Adipocyte (in vitro differentiated cells): Measurements from ENCODE around the gene AVPR2.

Source experiments
- DNase-seq: peaks from one replicate; pipeline ENCODE4 v3.0.0-alpha.2; 2015; ENCODE audit warnings: low read depth
- H3K27me3 ChIP-seq: replicated peaks from 2 replicates; pipeline ENCODE4 v1.7.0; 2013; ENCODE audit warnings: mild to moderate bottlenecking, low read length, moderate library complexity; ENCODE audit not compliant: control insufficient read depth, insufficient read depth
- H3K36me3 ChIP-seq: 2 replicates; pipeline ENCODE4 v1.7.0; 2013; ENCODE audit warnings: low read length, mild to moderate bottlenecking, moderate library complexity; ENCODE audit not compliant: control insufficient read depth, insufficient read depth, severe bottlenecking
- H3K4me1 ChIP-seq: 2 replicates; pipeline ENCODE4 v1.7.0; 2013; ENCODE audit warnings: mild to moderate bottlenecking, low read length, moderate library complexity; ENCODE audit not compliant: control insufficient read depth, insufficient read depth
- H3K4me3 ChIP-seq: 2 replicates; pipeline ENCODE4 v1.7.0; 2013; ENCODE audit warnings: mild to moderate bottlenecking, low read length, moderate library complexity
- H3K9ac ChIP-seq: 2 replicates; pipeline ENCODE4 v1.7.0; 2013; ENCODE audit warnings: mild to moderate bottlenecking, low read length, moderate library complexity
- H3K9me3 ChIP-seq: 2 replicates; pipeline ENCODE4 v1.7.0; 2013; ENCODE audit warnings: mild to moderate bottlenecking, low read length, moderate library complexity; ENCODE audit not compliant: control insufficient read depth

Gene AVPR2

DNA sequence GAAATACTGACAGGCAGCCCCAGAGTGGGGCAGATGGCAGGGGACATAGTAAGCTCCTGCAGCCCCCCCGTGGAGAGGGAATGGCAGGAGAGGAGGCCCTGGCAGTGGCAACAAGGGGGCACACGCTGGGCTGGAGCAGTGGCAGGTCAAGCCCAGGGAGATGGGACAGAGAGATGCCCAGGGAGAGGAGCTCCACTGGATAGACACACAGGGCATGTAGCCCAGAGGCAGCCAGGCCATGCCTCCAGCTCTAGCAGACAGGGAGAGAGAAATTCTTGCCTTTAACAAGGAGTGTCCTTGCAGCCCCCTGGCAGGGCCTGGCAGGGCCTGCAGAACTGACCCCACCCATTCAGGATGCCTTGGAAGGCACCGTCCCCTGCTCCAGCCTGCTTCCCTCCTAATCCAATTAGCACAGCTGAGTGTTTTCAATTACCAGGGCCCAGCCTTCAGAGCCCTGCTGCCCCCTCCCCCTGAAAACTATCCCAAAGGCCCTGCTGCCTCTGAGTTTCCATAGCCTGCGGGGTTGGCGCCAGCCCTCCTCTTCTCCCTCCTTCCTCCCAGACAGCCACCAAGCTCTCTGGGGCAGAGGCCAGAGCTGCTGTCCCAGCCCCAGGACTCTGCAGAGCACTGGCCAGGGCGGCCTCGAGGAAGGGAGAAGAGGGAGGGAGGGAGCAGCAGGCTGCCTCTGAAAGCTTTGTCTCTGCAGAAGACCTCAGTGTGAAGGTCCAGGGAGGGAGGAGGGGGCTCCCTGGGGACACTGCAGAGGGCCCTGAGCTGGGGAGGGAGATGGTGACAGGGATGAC, 31.0 kb upstream of the AVPR2 start:
- Histone ChIP-seq H3K27me3 (peaks cover 48% of the 10 kb centered on the region), H3K9ac (no peak overlapping the region), H3K9me3 (no peaks in the 10 kb centered on the region), H3K36me3 (no peaks in the 10 kb centered on the region), H3K4me1 (no peaks in the 10 kb centered on the region), H3K4me3 (no peak overlapping the region)
- DNase-seq: no peak

DNA sequence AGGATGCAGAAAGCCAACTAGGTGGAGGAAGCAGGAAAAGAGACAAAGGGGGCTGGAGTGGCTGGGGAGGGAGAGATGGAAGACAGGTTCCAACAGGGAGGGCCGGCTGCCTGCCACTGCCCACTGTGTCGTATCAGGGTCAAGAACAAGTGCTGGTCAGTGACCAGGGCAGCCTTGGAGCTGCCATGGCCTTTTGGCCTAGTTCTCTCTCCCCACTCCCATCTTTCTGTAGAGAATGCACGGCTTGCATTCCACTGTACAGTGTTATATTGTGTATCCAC, 30.4 kb upstream of the AVPR2 start:
- DNase-seq: no peak
- no peak overlapping the region for H3K4me3 ChIP-seq

DNA sequence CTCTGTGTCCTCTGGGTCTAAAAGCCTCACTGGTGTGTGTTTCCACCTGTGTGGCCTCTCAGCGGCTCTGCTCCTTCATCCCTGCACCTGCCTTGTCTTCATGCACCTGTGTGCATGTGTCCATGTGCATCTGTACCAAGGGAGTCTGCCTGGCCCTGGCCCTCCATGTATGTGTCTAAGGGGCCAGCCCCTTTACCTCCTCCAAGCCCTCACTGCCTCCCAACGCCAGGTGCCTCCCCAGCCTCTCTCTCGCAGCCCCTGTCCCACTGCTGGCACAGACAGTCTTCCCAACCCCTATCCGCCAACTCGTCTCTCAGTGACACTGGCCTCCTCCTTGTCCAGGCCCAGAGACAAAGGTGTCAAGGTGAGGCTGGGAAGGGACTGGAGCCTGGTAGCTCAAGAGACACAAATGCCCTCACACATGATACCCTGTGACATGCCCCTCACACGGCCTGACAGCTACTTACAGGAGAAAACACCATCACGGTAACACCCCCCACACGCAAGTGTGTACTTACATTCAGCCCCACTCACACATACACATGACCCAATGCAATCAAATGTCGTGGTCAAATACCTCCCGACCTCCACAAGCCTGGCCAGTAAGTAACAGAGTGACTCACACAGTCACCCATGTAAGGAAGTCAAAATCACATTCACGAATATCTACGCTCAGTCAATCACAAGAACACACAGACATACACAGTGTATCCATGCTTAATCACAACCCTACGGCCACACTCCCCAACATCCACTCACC, 29.9 kb upstream of the AVPR2 start:
- Histone ChIP-seq H3K36me3 (no peaks in the 10 kb centered on the region), H3K27me3 (peaks cover 56% of the 10 kb centered on the region), H3K4me1 (no peaks in the 10 kb centered on the region), H3K9me3 (no peaks in the 10 kb centered on the region), H3K4me3 (no peak overlapping the region), H3K9ac (no peak overlapping the region)
- DNase-seq: no peak

More for the DNA sequence above, 30.4 kb upstream of the AVPR2 start:
- Histone ChIP-seq H3K36me3 (no peaks in the 10 kb centered on the region), H3K4me1 (no peaks in the 10 kb centered on the region), H3K27me3 (peaks cover 53% of the 10 kb centered on the region), H3K9me3 (no peaks in the 10 kb centered on the region), H3K9ac (no peak overlapping the region)

DNA sequence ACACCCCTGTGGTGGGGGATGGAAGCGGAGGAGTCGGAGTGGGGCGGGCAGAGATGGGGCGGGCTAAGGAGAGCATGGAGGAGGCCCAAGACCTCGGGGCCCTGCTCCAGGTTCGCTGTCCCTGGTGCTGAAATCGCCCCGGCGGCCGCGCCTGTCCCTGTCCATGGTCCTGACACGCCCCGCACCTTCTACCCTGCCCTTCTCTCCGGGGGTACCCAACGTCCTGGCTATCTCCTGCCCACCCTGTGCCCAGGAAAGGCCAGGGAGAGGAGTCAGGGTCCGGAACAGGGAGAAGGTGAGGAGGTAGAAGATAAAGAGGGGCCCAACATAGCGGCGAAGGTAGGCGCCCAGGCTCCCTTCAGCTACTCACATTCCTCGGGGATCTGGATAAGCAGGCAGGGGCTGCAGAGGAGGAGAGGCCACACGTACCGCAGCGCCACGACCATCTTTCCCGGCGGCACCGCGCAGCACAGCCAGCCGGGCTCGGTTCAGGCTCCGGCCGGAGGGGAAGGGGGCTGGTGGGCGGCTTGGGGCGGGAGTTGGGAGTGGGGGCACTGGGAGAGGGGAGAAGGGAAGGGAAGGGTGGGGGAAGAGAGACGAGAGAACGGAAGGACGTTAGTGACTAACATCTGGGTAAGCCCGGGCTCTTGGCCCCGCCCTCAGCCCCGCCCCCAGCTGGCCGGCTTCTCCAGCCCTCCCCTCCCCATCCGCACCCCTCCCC, 28.9 kb upstream of the AVPR2 start:
- DNase-seq: peak; percentile 49
- Histone ChIP-seq H3K27me3 (peaks cover 62% of the 10 kb centered on the region), H3K36me3 (no peaks in the 10 kb centered on the region), H3K9me3 (no peaks in the 10 kb centered on the region), H3K9ac (no peak overlapping the region), H3K4me3 (no peak overlapping the region), H3K4me1 (no peaks in the 10 kb centered on the region)

DNA sequence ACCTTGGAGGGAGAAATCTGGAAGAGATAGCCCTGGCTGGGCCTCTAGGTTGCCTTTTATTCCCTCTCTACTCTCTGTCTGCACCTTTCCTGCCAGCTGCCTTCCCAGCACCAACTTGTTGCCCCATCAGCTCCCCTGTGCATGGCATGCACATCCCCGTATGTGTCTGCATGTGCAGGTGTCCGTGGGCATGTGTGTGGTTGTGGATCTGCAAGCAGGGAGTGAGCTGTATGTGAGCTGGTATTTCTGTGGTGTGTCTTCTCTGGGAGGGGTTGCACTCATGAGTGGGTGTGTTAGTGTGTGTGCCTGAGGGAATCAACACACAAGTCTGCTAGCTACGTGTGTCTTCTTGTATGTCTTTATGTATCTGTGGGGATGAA, 28.4 kb upstream of the AVPR2 start:
- no peaks in the 10 kb centered on the region for H3K4me1 ChIP-seq
- H3K9me3 ChIP-seq: no peaks in the 10 kb centered on the region
- H3K36me3 ChIP-seq: no peaks in the 10 kb centered on the region
- H3K27me3 ChIP-seq: peaks cover 63% of the 10 kb centered on the region
- DNase-seq: no peak
- no peak overlapping the region for H3K4me3 ChIP-seq
- H3K9ac ChIP-seq: no peak overlapping the region

DNA sequence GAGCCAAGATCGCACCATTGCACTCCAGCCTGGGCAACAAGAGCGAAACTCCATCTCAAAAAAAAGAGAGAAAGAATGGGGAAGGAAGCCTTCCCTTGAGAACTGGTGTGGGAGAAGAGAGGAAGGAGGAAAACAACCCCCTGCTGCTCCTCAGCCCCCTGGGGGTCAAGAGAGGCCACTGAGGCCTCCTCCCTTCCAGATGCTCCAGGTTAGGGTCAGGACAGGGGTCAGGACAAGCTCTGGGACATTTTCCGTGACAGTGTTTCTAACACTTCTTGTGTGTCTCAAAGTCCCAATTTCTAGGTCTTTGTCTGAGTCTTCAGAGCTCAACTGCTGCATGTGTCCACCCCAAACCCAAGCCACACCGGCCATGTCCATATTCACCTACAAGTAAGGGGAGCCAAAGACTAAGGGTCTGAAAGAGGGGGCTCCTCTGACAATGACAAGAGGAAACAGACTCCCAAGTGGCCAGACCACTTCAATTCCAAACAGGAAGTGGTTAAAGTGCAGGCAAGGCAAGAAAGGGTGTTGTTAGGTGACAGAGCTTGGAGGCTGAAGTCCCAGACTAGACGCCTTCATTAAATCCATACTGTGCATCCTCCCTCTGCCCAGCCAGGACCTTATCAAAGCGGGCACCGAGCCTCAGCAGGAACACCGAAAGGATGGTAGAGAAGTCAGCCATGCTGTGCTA, 26.8 kb upstream of the AVPR2 start:
- DNase-seq: no peak
- Histone ChIP-seq H3K4me3 (no peak overlapping the region), H3K4me1 (no peaks in the 10 kb centered on the region), H3K27me3 (peaks cover 64% of the 10 kb centered on the region), H3K9me3 (no peaks in the 10 kb centered on the region), H3K36me3 (no peaks in the 10 kb centered on the region), H3K9ac (no peak overlapping the region)

DNA sequence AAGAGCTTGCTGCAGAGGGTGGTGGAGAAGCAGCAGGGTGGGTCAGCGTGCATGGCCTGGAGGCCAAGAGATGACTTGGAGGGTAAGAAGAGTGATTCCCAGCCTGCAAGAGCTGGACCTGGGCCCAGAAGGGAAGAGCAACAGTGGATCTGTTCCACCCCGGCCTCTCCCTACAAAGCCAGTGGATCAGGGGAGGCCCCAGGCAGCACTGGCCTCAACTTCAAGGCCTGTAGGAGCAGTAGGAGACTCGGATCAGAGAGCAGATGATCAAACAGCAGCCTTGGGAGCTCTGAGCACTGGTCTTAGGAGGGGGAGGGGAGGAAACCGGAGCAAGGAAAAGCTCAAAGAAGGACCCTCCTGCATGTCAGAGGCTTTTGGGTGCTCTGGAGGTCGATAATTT, 26.1 kb upstream of the AVPR2 start:
- DNase-seq: no peak
- H3K9ac ChIP-seq: no peak overlapping the region
- no peaks in the 10 kb centered on the region for H3K9me3 ChIP-seq
- H3K4me3 ChIP-seq: no peak overlapping the region
- H3K4me1 ChIP-seq: no peaks in the 10 kb centered on the region
- H3K27me3 ChIP-seq: peaks cover 70% of the 10 kb centered on the region
- H3K36me3 ChIP-seq: no peaks in the 10 kb centered on the region

DNA sequence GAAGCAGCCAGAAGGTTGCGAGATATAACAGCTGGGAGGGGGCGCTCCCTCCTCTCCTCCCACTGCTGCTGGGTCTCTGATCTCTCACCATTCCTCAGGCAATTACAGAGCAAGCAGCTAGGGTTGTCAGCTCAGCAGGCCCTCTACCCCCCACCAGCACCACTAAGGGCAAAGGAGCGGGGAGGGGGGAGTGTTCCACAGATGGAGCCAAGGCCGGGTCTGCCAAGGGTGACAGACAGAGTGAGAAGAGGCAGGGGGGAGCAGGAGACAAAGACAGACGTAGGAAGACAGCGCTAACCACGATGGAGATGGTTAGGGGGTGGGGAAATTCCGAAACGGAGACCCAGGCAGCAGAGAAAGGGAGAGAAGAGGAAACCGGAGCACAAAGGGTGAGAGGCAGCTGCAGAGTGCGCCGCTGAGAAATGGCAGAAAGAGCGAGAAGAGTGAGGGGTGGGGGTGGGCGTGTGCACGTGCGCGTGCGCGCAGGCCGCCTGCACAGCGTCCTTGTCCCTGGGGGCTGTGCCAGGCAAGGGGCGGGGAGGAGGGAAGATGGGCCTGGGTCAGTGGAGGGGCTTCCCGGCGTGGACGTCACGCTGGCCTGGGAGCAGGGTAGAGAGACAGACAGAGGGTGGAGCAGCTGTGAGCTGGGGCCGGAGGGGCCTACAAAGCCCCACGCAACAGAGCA, 25.4 kb upstream of the AVPR2 start:
- Histone ChIP-seq H3K9me3 (no peaks in the 10 kb centered on the region), H3K27me3 (peaks cover 74% of the 10 kb centered on the region), H3K4me3 (no peak overlapping the region), H3K36me3 (no peaks in the 10 kb centered on the region), H3K4me1 (no peaks in the 10 kb centered on the region), H3K9ac (no peak overlapping the region)
- DNase-seq: no peak

DNA sequence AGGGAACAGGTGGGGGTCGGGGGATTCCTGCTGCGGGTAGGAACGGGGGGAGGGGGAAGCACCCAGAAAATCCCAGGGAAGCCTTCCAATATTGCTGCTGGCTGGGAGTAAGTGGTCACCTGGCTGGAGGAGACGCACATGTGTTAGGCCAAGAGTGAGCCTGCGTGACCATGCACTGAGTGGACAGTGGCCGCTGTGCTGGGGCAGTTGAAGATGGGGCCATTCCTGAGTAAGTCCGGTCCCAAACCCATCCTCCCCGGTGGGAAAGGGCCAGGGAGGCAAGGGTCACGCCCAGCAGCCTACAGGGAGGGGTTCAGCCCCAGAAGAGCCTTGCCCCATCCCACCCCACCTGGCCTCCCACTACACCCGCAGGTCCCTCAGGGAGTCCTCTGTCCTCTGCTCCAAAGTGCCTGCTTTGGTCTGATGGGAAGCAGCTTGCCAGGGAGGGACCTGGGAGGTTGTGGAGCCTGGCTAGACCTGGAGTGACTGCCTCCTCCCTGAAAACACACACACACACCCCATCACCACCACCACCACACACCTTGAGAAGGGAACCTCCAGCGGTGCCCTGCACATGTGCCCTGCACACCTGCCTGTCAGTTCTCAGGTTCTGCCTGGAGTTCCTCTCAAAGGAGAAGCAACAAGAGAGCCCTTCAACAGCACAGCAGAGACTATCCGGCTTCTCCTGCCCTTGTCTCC, 24.6 kb upstream of the AVPR2 start:
- no peak for DNase-seq
- Histone ChIP-seq H3K4me3 (no peak overlapping the region), H3K4me1 (no peaks in the 10 kb centered on the region), H3K36me3 (no peaks in the 10 kb centered on the region), H3K9ac (no peak overlapping the region), H3K27me3 (peaks cover 75% of the 10 kb centered on the region), H3K9me3 (no peaks in the 10 kb centered on the region)

DNA sequence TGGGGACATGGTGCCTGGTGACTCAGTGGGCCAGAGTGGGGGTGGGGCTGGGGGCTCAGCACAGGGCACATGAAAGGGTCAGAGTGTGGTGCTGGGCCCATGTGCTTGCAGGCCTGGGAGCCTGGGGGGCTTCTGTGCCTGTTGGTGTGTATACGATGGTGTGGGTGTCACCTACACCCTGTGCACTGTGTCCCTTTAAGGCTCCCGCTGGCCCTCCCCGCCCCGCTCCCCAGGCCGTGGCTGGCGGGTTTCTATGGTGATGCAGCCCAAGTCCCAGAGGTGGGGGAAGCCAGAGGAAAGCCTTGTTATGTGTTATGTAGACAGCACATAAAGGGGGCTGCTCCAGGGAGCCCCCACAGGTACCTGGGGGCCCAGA, 24.0 kb upstream of the AVPR2 start:
- peaks cover 80% of the 10 kb centered on the region for H3K27me3 ChIP-seq
- no peak overlapping the region for H3K9ac ChIP-seq
- H3K4me3 ChIP-seq: no peak overlapping the region
- H3K36me3 ChIP-seq: no peaks in the 10 kb centered on the region
- no peaks in the 10 kb centered on the region for H3K9me3 ChIP-seq
- H3K4me1 ChIP-seq: no peaks in the 10 kb centered on the region
- DNase-seq: no peak
